GM12892 (cell line): ENCODE data around the gene SHISA5.

Source experiments
- POLR2A ChIP-seq: IDR thresholded peaks from 2 replicates; pipeline ENCODE4 v1.6.1; 2011; ENCODE audit warnings: low read depth, low read length, control low read depth
- POLR2AphosphoS5 ChIP-seq: IDR thresholded peaks from 2 replicates; pipeline ENCODE4 v1.6.1; 2011; ENCODE audit warnings: low read depth, low read length, control low read depth
- TAF1 ChIP-seq: IDR thresholded peaks from 2 replicates; pipeline ENCODE4 v1.6.1; 2011; ENCODE audit warnings: low read depth, mild to moderate bottlenecking, control low read depth, low read length, borderline replicate concordance

GRCh38 chr3:48420561-48420960 is 83.4 kb downstream of the SHISA5 start:
- TF ChIP-seq POLR2AphosphoS5: no peak
- no peak for TF ChIP-seq TAF1
- TF ChIP-seq POLR2A: no peak
